ENCODE measurements around the gene PTPN21. TPM values are rescaled to one million over a fixed set of nuclear protein-coding genes. Genes with fewer than 3 reads are reported as not detected.

The PTPN21 gene
- total RNA-seq, 1 donor: 17.4 TPM

GRCh38 chr14:88572117-88572516 lies 17.3 kb upstream of the PTPN21 start:
- no peaks in the 10 kb centered on the region for H3K9me3 ChIP-seq (ENCODE audit: low read depth, low read length)
- no peak overlapping the region for H3K4me3 ChIP-seq (ENCODE audit: insufficient read depth, low read length)
- no peak overlapping the region for H3K4me2 ChIP-seq (ENCODE audit: insufficient read depth, low read length)
- no peaks in the 10 kb centered on the region for H3K4me1 ChIP-seq (ENCODE audit: insufficient read depth, low read length)
- TF ChIP-seq, protein P1, sequence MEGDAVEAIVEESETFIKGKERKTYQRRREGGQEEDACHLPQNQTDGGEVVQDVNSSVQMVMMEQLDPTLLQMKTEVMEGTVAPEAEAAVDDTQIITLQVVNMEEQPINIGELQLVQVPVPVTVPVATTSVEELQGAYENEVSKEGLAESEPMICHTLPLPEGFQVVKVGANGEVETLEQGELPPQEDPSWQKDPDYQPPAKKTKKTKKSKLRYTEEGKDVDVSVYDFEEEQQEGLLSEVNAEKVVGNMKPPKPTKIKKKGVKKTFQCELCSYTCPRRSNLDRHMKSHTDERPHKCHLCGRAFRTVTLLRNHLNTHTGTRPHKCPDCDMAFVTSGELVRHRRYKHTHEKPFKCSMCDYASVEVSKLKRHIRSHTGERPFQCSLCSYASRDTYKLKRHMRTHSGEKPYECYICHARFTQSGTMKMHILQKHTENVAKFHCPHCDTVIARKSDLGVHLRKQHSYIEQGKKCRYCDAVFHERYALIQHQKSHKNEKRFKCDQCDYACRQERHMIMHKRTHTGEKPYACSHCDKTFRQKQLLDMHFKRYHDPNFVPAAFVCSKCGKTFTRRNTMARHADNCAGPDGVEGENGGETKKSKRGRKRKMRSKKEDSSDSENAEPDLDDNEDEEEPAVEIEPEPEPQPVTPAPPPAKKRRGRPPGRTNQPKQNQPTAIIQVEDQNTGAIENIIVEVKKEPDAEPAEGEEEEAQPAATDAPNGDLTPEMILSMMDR (IDR thresholded peaks at IDR 0.05; ENCODE audit: extremely low read depth, low read depth, low read length): no peak
- no peak overlapping the region for H2AFZ ChIP-seq (ENCODE audit: low read length)
- H3K27me3 ChIP-seq (ENCODE audit: insufficient read depth, low read length): no peaks in the 10 kb centered on the region
- DNase-seq (ENCODE audit: insufficient read length, low spot score, missing footprints): no peak
- peaks cover 15% of the 10 kb centered on the region for H3K79me2 ChIP-seq (ENCODE audit: insufficient read depth, low read length)
- no peak overlapping the region for H3K27ac ChIP-seq (ENCODE audit: low read depth, low read length)
- no peaks in the 10 kb centered on the region for H4K20me1 ChIP-seq (ENCODE audit: insufficient read depth, low read length)
- H3K36me3 ChIP-seq (ENCODE audit: insufficient read depth, low read length): peaks cover 79% of the 10 kb centered on the region

DNA sequence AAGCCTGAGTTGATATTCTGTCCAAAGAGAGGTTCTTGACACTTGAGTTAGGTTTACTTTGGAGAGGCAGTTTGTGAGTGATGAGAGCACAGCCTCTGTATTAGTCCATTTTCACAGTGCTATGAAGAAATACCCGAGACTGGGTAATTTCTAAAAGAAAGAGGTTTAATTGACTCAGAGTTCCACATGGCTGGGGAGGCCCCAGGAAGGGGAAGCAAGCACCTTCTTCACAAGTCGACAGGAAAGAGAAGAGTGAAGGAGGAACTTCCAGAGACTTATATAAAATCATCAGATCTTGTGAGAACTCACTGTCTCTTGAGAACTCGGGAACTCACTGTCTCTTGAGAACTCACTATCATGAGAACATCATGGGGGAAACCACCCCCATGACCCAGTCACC lies 13.4 kb upstream of the PTPN21 start:
- Histone ChIP-seq H2AFZ (ENCODE audit: low read length) (no peak overlapping the region), H3K36me3 (ENCODE audit: insufficient read depth, low read length) (peaks cover 43% of the 10 kb centered on the region), H3K4me3 (ENCODE audit: insufficient read depth, low read length) (no peak overlapping the region), H3K27me3 (ENCODE audit: insufficient read depth, low read length) (no peaks in the 10 kb centered on the region), H3K9me3 (ENCODE audit: low read depth, low read length) (no peaks in the 10 kb centered on the region), H3K4me1 (ENCODE audit: insufficient read depth, low read length) (peaks cover 9% of the 10 kb centered on the region), H3K4me2 (ENCODE audit: insufficient read depth, low read length) (no peak overlapping the region), H3K79me2 (ENCODE audit: insufficient read depth, low read length) (peaks cover 46% of the 10 kb centered on the region), H4K20me1 (ENCODE audit: insufficient read depth, low read length) (peaks cover 12% of the 10 kb centered on the region), H3K27ac (ENCODE audit: low read depth, low read length) (no peak overlapping the region)
- DNase-seq (ENCODE audit: insufficient read length, low spot score, missing footprints): no peak
- TF ChIP-seq, protein P1 (IDR thresholded peaks at IDR 0.05; ENCODE audit: extremely low read depth, low read depth, low read length): no peak

GRCh38 chr14:88565427-88565826 lies 10.6 kb upstream of the PTPN21 start:
- Histone ChIP-seq H3K4me1 (ENCODE audit: insufficient read depth, low read length) (peaks cover 14% of the 10 kb centered on the region), H3K36me3 (ENCODE audit: insufficient read depth, low read length) (peaks cover 25% of the 10 kb centered on the region), H3K79me2 (ENCODE audit: insufficient read depth, low read length) (peaks cover 50% of the 10 kb centered on the region), H3K4me3 (ENCODE audit: insufficient read depth, low read length) (no peak overlapping the region), H3K27me3 (ENCODE audit: insufficient read depth, low read length) (no peaks in the 10 kb centered on the region), H3K4me2 (ENCODE audit: insufficient read depth, low read length) (no peak overlapping the region), H3K27ac (ENCODE audit: low read depth, low read length) (no peak overlapping the region), H3K9me3 (ENCODE audit: low read depth, low read length) (no peaks in the 10 kb centered on the region), H2AFZ (ENCODE audit: low read length) (no peak overlapping the region), H4K20me1 (ENCODE audit: insufficient read depth, low read length) (peaks cover 12% of the 10 kb centered on the region)
- TF ChIP-seq, protein P1 (IDR thresholded peaks at IDR 0.05; ENCODE audit: extremely low read depth, low read depth, low read length): no peak
- no peak for DNase-seq (ENCODE audit: insufficient read length, low spot score, missing footprints)

DNA sequence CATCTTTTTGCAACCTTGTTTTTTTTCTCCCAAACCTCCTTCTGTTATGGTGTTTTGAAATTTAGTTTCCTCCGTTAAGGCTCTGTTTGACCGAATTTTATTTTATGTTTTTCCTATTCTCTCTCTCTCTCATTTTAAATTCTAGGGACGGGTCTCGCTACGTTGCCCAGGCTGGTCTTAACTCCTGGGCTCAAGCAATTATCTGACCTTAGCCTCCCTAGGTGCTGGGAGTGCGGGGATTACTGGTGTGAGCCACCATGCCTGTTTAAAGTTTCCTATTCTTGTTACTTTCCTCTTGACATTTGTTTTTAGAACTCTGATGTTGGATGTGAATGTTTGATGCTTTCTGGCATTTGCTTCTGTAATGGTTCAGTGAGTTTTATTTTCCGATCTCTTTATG lies 9.0 kb upstream of the PTPN21 start:
- H3K4me2 ChIP-seq (ENCODE audit: insufficient read depth, low read length): peak overlapping the region; percentile 81
- peaks cover 12% of the 10 kb centered on the region for H4K20me1 ChIP-seq (ENCODE audit: insufficient read depth, low read length)
- peaks cover 10% of the 10 kb centered on the region for H3K36me3 ChIP-seq (ENCODE audit: insufficient read depth, low read length)
- no peak overlapping the region for H2AFZ ChIP-seq (ENCODE audit: low read length)
- H3K4me3 ChIP-seq (ENCODE audit: insufficient read depth, low read length): peak overlapping the region; percentile 91
- H3K9me3 ChIP-seq (ENCODE audit: low read depth, low read length): no peaks in the 10 kb centered on the region
- no peak for DNase-seq (ENCODE audit: insufficient read length, low spot score, missing footprints)
- H3K79me2 ChIP-seq (ENCODE audit: insufficient read depth, low read length): peaks cover 42% of the 10 kb centered on the region
- no peak overlapping the region for H3K27ac ChIP-seq (ENCODE audit: low read depth, low read length)
- H3K27me3 ChIP-seq (ENCODE audit: insufficient read depth, low read length): no peaks in the 10 kb centered on the region
- H3K4me1 ChIP-seq (ENCODE audit: insufficient read depth, low read length): peaks cover 14% of the 10 kb centered on the region
- TF ChIP-seq, protein P1 (IDR thresholded peaks at IDR 0.05; ENCODE audit: extremely low read depth, low read depth, low read length): no peak

All from osteoblast (primary cell).